ENCODE data around the gene SHISA2.

GRCh38 chr13:26034018-26034417 is 17.8 kb downstream of the SHISA2 start:
- TF ChIP-seq CTCF (IDR thresholded peaks at IDR 0.05) (no peak), ZNF512 (CRISPR knock-in tag; IDR thresholded peaks at IDR 0.05; ENCODE audit: borderline replicate concordance) (no peak), ZNF219 (CRISPR knock-in tag; IDR thresholded peaks at IDR 0.05; ENCODE audit: borderline replicate concordance) (no peak), NR3C1 (CRISPR knock-in tag; conservative IDR thresholded peaks at IDR 0.05; ENCODE audit: low read depth) (no peak), AFF4 (CRISPR knock-in tag; IDR thresholded peaks at IDR 0.05; ENCODE audit: borderline replicate concordance) (no peak), ATF3 (CRISPR knock-in tag; conservative IDR thresholded peaks at IDR 0.05) (no peak), MAX (CRISPR knock-in tag; IDR thresholded peaks at IDR 0.05) (no peak), ERG (CRISPR knock-in tag; IDR thresholded peaks at IDR 0.05) (no peak), PRDM15 (CRISPR knock-in tag; IDR thresholded peaks at IDR 0.05) (no peak)

Data from WTC11 (cell line).